ENCODE data around the gene C1orf53. TPM values are rescaled to one million over a fixed set of nuclear protein-coding genes. Genes with fewer than 3 reads are reported as not detected.

The C1orf53 gene
- polyA plus RNA-seq, 1 of the 3 experiments (the other 2 are of a cell fraction): 24.9 TPM

DNA sequence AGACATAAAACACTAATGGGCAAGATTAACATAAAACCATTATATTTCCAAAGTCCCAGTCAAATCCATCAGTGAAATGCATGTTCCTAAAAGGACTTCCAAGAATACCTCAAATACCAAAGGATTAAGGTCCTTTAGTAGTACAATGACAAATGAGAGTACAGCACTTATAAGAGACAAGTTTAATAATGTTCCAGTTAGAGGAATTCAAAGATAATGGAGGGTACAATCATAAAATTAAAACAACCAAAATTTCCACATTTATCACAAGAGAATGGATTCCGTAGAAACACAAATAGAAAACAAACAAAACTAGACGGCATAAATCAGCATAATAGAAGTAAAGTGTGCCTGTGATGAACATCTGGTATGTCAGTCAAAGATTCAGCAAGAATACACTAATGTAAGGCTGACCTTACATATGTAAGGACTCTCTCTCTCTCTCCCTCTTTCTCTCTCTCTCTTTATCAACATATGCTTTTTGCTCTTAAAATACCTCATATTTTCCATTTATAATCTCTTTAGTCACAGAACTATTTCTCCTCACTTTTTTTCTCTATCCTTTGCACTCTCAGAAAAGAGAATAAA is 32.8 kb upstream of the C1orf53 start (continued):
- TF ChIP-seq, protein P1, sequence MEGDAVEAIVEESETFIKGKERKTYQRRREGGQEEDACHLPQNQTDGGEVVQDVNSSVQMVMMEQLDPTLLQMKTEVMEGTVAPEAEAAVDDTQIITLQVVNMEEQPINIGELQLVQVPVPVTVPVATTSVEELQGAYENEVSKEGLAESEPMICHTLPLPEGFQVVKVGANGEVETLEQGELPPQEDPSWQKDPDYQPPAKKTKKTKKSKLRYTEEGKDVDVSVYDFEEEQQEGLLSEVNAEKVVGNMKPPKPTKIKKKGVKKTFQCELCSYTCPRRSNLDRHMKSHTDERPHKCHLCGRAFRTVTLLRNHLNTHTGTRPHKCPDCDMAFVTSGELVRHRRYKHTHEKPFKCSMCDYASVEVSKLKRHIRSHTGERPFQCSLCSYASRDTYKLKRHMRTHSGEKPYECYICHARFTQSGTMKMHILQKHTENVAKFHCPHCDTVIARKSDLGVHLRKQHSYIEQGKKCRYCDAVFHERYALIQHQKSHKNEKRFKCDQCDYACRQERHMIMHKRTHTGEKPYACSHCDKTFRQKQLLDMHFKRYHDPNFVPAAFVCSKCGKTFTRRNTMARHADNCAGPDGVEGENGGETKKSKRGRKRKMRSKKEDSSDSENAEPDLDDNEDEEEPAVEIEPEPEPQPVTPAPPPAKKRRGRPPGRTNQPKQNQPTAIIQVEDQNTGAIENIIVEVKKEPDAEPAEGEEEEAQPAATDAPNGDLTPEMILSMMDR (IDR thresholded peaks at IDR 0.05): no peak
- TF ChIP-seq, protein P2, sequence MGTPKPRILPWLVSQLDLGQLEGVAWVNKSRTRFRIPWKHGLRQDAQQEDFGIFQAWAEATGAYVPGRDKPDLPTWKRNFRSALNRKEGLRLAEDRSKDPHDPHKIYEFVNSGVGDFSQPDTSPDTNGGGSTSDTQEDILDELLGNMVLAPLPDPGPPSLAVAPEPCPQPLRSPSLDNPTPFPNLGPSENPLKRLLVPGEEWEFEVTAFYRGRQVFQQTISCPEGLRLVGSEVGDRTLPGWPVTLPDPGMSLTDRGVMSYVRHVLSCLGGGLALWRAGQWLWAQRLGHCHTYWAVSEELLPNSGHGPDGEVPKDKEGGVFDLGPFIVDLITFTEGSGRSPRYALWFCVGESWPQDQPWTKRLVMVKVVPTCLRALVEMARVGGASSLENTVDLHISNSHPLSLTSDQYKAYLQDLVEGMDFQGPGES (IDR thresholded peaks at IDR 0.05; ENCODE audit: low read depth, low read length): no peak

DNA sequence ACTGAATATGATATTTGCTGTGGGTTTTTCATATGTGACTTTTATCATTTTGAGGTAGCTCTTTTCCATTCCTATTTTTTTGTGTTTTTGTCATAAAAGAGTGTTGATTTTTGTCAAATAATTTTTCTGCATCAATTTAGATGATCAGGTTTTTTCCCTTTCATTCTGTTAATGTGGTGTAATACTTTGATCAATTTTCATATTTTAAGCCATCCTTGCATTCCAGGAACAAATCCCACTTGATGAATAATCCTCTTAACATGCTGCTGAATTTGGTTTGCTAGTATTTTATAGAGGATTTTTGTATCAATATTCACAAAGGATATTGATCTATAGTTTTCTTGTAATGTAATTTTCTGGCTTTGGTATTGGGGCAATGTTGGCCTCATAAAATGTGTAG is 25.5 kb upstream of the C1orf53 start:
- Histone ChIP-seq H3K9me2 (no peaks in the 10 kb centered on the region), H3K4me2 (no peak overlapping the region), H3K79me2 (ENCODE audit: insufficient read depth) (no peaks in the 10 kb centered on the region), H3K36me3 (replicated peaks in 1 of 2; ENCODE audit: control insufficient read depth in 1 of 2, insufficient read depth in 2 of 2, low read length in 1 of 2) (no peaks in the 10 kb centered on the region), H3F3A (replicated peaks; ENCODE audit: insufficient read depth) (no peaks in the 10 kb centered on the region), H3K9me3 (peaks cover 5% of the 10 kb centered on the region; the same call in 1 of the 2 replicates), H2AFZ (ENCODE audit: low read depth) (no peak overlapping the region), H3K27me3 (ENCODE audit: insufficient read depth) (no peaks in the 10 kb centered on the region), H3K4me3 (ENCODE audit: low read depth in 2 of 2, low read length in 1 of 2) (no peak overlapping the region), H3K9ac (no peak overlapping the region), H3K27ac (ENCODE audit: low read depth in 2 of 2, low read length in 1 of 2) (no peak overlapping the region), H3K4me1 (ENCODE audit: control insufficient read depth in 1 of 2, insufficient read depth in 2 of 2, low read depth in 1 of 2, low read length in 1 of 2) (no peaks in the 10 kb centered on the region), H4K20me1 (ENCODE audit: insufficient read depth) (no peaks in the 10 kb centered on the region)
- ChIA-PET POLR2A (no interaction called here), CTCF (no interaction called here)
- no peak for DNase-seq
- no peak for TF ChIP-seq CHD2 (IDR thresholded peaks at IDR 0.05; ENCODE audit: low read length, partially characterized antibody)
- no peak for TF ChIP-seq FOXM1 (IDR thresholded peaks at IDR 0.05; ENCODE audit: low read depth)
- no peak for TF ChIP-seq NRF1 (IDR thresholded peaks at IDR 0.05; ENCODE audit: low read depth, low read length)
- no peak for TF ChIP-seq TCF12 (IDR thresholded peaks at IDR 0.05)
- no peak for TF ChIP-seq RXRA (IDR thresholded peaks at IDR 0.05; ENCODE audit: borderline replicate concordance, low read depth)
- TF ChIP-seq FOXJ3 (CRISPR knock-in tag; IDR thresholded peaks at IDR 0.05): no peak
- TF ChIP-seq, protein P1 (IDR thresholded peaks at IDR 0.05): no peak
- TF ChIP-seq POLR2AphosphoS5 (IDR thresholded peaks at IDR 0.05; ENCODE audit: low read depth, low read length): no peak
- TF ChIP-seq GABPA (IDR thresholded peaks at IDR 0.05; ENCODE audit: low read depth): no peak
- TF ChIP-seq MEF2A (IDR thresholded peaks at IDR 0.05; ENCODE audit: borderline replicate concordance, low read depth): no peak
- TF ChIP-seq FOSL2 (IDR thresholded peaks at IDR 0.05; ENCODE audit: borderline replicate concordance, low read depth): no peak
- no peak for TF ChIP-seq JUND (IDR thresholded peaks at IDR 0.05)
- TF ChIP-seq EP300 (IDR thresholded peaks at IDR 0.05; ENCODE audit: borderline replicate concordance in 1 of 2, low read depth in 1 of 2, low read length in 1 of 2): no peak
- TF ChIP-seq, protein P3, sequence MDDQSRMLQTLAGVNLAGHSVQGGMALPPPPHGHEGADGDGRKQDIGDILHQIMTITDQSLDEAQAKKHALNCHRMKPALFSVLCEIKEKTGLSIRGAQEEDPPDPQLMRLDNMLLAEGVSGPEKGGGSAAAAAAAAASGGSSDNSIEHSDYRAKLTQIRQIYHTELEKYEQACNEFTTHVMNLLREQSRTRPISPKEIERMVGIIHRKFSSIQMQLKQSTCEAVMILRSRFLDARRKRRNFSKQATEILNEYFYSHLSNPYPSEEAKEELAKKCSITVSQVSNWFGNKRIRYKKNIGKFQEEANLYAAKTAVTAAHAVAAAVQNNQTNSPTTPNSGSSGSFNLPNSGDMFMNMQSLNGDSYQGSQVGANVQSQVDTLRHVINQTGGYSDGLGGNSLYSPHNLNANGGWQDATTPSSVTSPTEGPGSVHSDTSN (IDR thresholded peaks at IDR 0.05): no peak
- no peak for TF ChIP-seq TEAD4 (IDR thresholded peaks at IDR 0.05; ENCODE audit: borderline replicate concordance, insufficient read depth)
- TF ChIP-seq NFIC (IDR thresholded peaks at IDR 0.05; ENCODE audit: borderline replicate concordance): no peak
- TF ChIP-seq, protein P2 (IDR thresholded peaks at IDR 0.05; ENCODE audit: low read depth, low read length): no peak
- TF ChIP-seq, protein P4, sequence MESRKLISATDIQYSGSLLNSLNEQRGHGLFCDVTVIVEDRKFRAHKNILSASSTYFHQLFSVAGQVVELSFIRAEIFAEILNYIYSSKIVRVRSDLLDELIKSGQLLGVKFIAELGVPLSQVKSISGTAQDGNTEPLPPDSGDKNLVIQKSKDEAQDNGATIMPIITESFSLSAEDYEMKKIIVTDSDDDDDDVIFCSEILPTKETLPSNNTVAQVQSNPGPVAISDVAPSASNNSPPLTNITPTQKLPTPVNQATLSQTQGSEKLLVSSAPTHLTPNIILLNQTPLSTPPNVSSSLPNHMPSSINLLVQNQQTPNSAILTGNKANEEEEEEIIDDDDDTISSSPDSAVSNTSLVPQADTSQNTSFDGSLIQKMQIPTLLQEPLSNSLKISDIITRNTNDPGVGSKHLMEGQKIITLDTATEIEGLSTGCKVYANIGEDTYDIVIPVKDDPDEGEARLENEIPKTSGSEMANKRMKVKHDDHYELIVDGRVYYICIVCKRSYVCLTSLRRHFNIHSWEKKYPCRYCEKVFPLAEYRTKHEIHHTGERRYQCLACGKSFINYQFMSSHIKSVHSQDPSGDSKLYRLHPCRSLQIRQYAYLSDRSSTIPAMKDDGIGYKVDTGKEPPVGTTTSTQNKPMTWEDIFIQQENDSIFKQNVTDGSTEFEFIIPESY (IDR thresholded peaks at IDR 0.05; ENCODE audit: borderline replicate concordance, low read depth): no peak
- TF ChIP-seq, protein P5, sequence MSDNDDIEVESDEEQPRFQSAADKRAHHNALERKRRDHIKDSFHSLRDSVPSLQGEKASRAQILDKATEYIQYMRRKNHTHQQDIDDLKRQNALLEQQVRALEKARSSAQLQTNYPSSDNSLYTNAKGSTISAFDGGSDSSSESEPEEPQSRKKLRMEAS (IDR thresholded peaks at IDR 0.05; ENCODE audit: low read depth): no peak
- no peak for TF ChIP-seq TAF1 (IDR thresholded peaks at IDR 0.05; ENCODE audit: borderline replicate concordance, low read depth, low read length)
